ENCODE measurements around the gene SPDYC. TPM values are rescaled to one million over a fixed set of nuclear protein-coding genes. Genes with fewer than 3 reads are reported as not detected.

Gene SPDYC
- total RNA-seq, 1 experiment from 2014 or later = not detected

GRCh38 chr11:65213322-65214211, 43.5 kb downstream of the SPDYC start:
- no peak for TF ChIP-seq CTCF (IDR thresholded peaks at IDR 0.05; ENCODE audit: insufficient read depth in 1 of 2, low read depth in 1 of 2, low read length in 1 of 2, severe bottlenecking in 1 of 2, unreplicated experiment in 1 of 2)
- no peak overlapping the region for H3K4me3 ChIP-seq (ENCODE audit: low read depth, low read length)
- H3K36me3 ChIP-seq (ENCODE audit: control insufficient read depth, insufficient read depth, low read length) = peaks cover 2% of the 10 kb centered on the region
- ChIA-PET CTCF (no interaction called here), POLR2A (interaction anchor here (0.6 kb wide), 1 partner anchor 48 kb away, joined by 3 read pairs; the partner anchor contains the start of gene POLA2)
- no peaks in the 10 kb centered on the region for H3K27me3 Mint-ChIP-seq (ENCODE audit: insufficient read depth, unreplicated experiment)
- BruUV-seq (replicated peaks) = no TSS peak
- no peaks in the 10 kb centered on the region for H3K27me3 ChIP-seq (replicated peaks; ENCODE audit: control insufficient read depth, insufficient read depth, low read length)
- no peaks in the 10 kb centered on the region for H3K4me1 ChIP-seq
- H3K9me3 Mint-ChIP-seq (ENCODE audit: unreplicated experiment) = peaks cover 11% of the 10 kb centered on the region
- intact Hi-C loops (cut with micrococcal nuclease; ENCODE audit: unreplicated experiment) = no loop called here
- H3K9me3 ChIP-seq = no peaks in the 10 kb centered on the region
- peaks cover 54% of the 10 kb centered on the region for H3K36me3 Mint-ChIP-seq (ENCODE audit: insufficient read depth, unreplicated experiment)
- no peak for DNase-seq
- H3K4me1 Mint-ChIP-seq (ENCODE audit: low read depth, unreplicated experiment) = peaks cover 8% of the 10 kb centered on the region
- H3K4me3 Mint-ChIP-seq (ENCODE audit: unreplicated experiment) = no peak overlapping the region
- peak overlapping the region; percentile 34 for H3K27ac Mint-ChIP-seq (ENCODE audit: unreplicated experiment)

GRCh38 chr11:65214212-65214845, 44.3 kb downstream of the SPDYC start:
- no TSS peak for BruUV-seq (replicated peaks)
- no peaks in the 10 kb centered on the region for H3K27me3 ChIP-seq (replicated peaks; ENCODE audit: control insufficient read depth, insufficient read depth, low read length)
- H3K27me3 Mint-ChIP-seq (ENCODE audit: insufficient read depth, unreplicated experiment) = no peaks in the 10 kb centered on the region
- no peaks in the 10 kb centered on the region for H3K4me1 ChIP-seq
- H3K9me3 ChIP-seq = no peaks in the 10 kb centered on the region
- CTCF ChIA-PET = interaction anchor here (0.7 to 0.9 kb wide), 2 partner anchors 11 to 13 kb away, joined by 6 to 8 read pairs; no protein-coding TSS in a partner anchor
- H3K9me3 Mint-ChIP-seq (ENCODE audit: unreplicated experiment) = peaks cover 11% of the 10 kb centered on the region
- no peak overlapping the region for H3K27ac Mint-ChIP-seq (ENCODE audit: unreplicated experiment)
- DNase-seq = no peak
- H3K4me3 ChIP-seq (ENCODE audit: low read depth, low read length) = no peak overlapping the region
- no peak overlapping the region for H3K4me3 Mint-ChIP-seq (ENCODE audit: unreplicated experiment)
- peaks cover 12% of the 10 kb centered on the region for H3K4me1 Mint-ChIP-seq (ENCODE audit: low read depth, unreplicated experiment)
- POLR2A ChIA-PET = interaction anchor here (0.6 kb wide), 2 partner anchors 47 to 100 kb away, joined by 3 to 8 read pairs; partner anchors contain the start of genes CDC42EP2 and POLA2
- no peak for TF ChIP-seq CTCF (IDR thresholded peaks at IDR 0.05; ENCODE audit: insufficient read depth in 1 of 2, low read depth in 1 of 2, low read length in 1 of 2, severe bottlenecking in 1 of 2, unreplicated experiment in 1 of 2)
- H3K36me3 Mint-ChIP-seq (ENCODE audit: insufficient read depth, unreplicated experiment) = peaks cover 46% of the 10 kb centered on the region
- intact Hi-C loops (cut with micrococcal nuclease; ENCODE audit: unreplicated experiment) = no loop called here
- peaks cover under 1% of the 10 kb centered on the region for H3K36me3 ChIP-seq (ENCODE audit: control insufficient read depth, insufficient read depth, low read length)

GRCh38 chr11:65215441-65216076, 45.5 kb downstream of the SPDYC start:
- H3K27ac Mint-ChIP-seq (ENCODE audit: unreplicated experiment) = peak overlapping the region; percentile 69
- CTCF ChIA-PET = interaction anchor here (0.8 to 1.0 kb wide), 3 partner anchors 10 to 100 kb away, joined by 3 to 8 read pairs (median 3); no protein-coding TSS in a partner anchor

More at GRCh38 chr11:65215441-65216076, 45.5 kb downstream of the SPDYC start:
- POLR2A ChIA-PET = no interaction called here
- Mint-ChIP-seq H3K36me3 (ENCODE audit: insufficient read depth, unreplicated experiment) (peaks cover 34% of the 10 kb centered on the region), H3K9me3 (ENCODE audit: unreplicated experiment) (peaks cover 11% of the 10 kb centered on the region), H3K4me1 (ENCODE audit: low read depth, unreplicated experiment) (peaks cover 21% of the 10 kb centered on the region), H3K4me3 (ENCODE audit: unreplicated experiment) (peak overlapping the region; percentile 3), H3K27me3 (ENCODE audit: insufficient read depth, unreplicated experiment) (no peaks in the 10 kb centered on the region)
- Histone ChIP-seq H3K27me3 (replicated peaks; ENCODE audit: control insufficient read depth, insufficient read depth, low read length) (no peaks in the 10 kb centered on the region), H3K4me1 (no peaks in the 10 kb centered on the region), H3K9me3 (no peaks in the 10 kb centered on the region), H3K4me3 (ENCODE audit: low read depth, low read length) (no peak overlapping the region), H3K36me3 (ENCODE audit: control insufficient read depth, insufficient read depth, low read length) (no peaks in the 10 kb centered on the region; the same call in 1 of the 2 replicates)
- intact Hi-C loops (cut with micrococcal nuclease; ENCODE audit: unreplicated experiment) = no loop called here
- TF ChIP-seq CTCF (IDR thresholded peaks at IDR 0.05; ENCODE audit: insufficient read depth in 1 of 2, low read depth in 1 of 2, low read length in 1 of 2, severe bottlenecking in 1 of 2, unreplicated experiment in 1 of 2) = no peak
- BruUV-seq (replicated peaks) = no TSS peak
- no peak for DNase-seq

Data from Caco-2 (cell line).